Measurements from ENCODE around the gene RBL1.

DNA sequence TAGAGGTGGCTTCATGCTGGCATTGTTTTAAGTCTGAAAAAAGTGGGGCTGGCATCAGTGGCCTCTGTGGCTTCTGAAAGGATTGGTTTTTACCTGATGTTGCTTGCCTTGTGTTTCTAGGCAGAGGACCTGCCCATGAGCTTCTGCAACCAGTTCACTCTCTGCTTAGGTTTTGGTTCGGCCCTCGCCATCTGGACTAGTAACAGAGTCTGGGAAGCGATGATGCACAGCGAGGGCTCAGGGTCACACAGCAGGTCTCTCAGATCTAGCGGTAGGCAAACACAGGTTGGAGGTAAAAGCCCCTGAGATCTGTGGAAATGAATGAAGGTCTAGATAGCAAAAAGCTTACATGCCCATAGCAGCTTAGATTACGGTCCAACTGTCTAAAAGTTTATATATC is 6.8 kb upstream of the RBL1 start:
- TF ChIP-seq, protein P1, sequence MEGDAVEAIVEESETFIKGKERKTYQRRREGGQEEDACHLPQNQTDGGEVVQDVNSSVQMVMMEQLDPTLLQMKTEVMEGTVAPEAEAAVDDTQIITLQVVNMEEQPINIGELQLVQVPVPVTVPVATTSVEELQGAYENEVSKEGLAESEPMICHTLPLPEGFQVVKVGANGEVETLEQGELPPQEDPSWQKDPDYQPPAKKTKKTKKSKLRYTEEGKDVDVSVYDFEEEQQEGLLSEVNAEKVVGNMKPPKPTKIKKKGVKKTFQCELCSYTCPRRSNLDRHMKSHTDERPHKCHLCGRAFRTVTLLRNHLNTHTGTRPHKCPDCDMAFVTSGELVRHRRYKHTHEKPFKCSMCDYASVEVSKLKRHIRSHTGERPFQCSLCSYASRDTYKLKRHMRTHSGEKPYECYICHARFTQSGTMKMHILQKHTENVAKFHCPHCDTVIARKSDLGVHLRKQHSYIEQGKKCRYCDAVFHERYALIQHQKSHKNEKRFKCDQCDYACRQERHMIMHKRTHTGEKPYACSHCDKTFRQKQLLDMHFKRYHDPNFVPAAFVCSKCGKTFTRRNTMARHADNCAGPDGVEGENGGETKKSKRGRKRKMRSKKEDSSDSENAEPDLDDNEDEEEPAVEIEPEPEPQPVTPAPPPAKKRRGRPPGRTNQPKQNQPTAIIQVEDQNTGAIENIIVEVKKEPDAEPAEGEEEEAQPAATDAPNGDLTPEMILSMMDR (IDR thresholded peaks at IDR 0.05): no peak
- TF ChIP-seq POLR2A (IDR thresholded peaks at IDR 0.05): no peak
